Measurements from ENCODE around the gene C16orf96. TPM values are rescaled to one million over a fixed set of nuclear protein-coding genes. Genes with fewer than 3 reads are reported as not detected.

Gene C16orf96
- total and polyA plus RNA-seq, 7 donors: 0.04 to 0.32 (median 0.06) TPM; not detected in 3

DNA sequence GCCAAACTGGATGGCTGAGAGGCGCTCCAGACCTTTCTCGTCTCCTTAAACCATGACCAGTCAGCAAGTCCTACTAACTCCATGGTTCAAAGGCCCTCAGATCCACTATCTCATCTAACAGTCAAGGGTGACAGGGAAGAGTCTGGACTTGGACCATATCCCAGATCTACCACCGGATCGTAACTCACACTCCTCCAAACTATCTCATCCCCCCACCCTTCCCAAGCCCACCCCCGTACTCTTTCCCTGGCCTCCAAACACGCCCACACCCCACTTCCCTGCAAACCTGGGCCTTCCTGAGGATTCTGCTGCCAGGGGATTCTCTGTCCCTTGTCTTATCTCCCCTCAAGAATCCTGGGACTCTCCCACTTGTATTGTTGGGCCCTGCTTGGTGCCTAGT, 22.6 kb upstream of the C16orf96 start:
- Histone ChIP-seq H3K27me3 (ENCODE audit: insufficient read depth in 3 of 3, low read length in 2 of 3) (no peaks in the 10 kb centered on the region), H3K4me1 (peaks cover 50% of the 10 kb centered on the region), H3K4me3 (no peak overlapping the region), H3K9me3 (no peaks in the 10 kb centered on the region), H3K27ac (peak overlapping the region; percentile 27), H3K36me3 (ENCODE audit: insufficient read depth in 1 of 2, low read depth in 1 of 2) (peaks cover 0 to 7% of the 10 kb centered on the region in 2 donors)
- ATAC-seq (no peak), DNase-seq (no peak)
- WGBS, 3 donors: 80 to 87% (median 82%) methylated on average over 6 of the region's 6 CpGs
- intact Hi-C loops (cut with DNase I): no loop called here
- TF ChIP-seq CTCF (IDR thresholded peaks at IDR 0.05): no peak

GRCh38 chr16:4534151-4534790, 21.9 kb upstream of the C16orf96 start:
- Histone ChIP-seq H3K27me3 (ENCODE audit: insufficient read depth in 3 of 3, low read length in 2 of 3) (no peaks in the 10 kb centered on the region), H3K4me1 (peaks cover 43% of the 10 kb centered on the region), H3K27ac (peak overlapping the region; percentile 27), H3K9me3 (peaks cover 4% of the 10 kb centered on the region), H3K36me3 (ENCODE audit: insufficient read depth in 1 of 2, low read depth in 1 of 2) (peaks cover 0 to 7% of the 10 kb centered on the region in 2 donors), H3K4me3 (peak overlapping the region; percentile 7)
- no peak for TF ChIP-seq CTCF (IDR thresholded peaks at IDR 0.05)
- intact Hi-C loops (cut with DNase I): no loop called here
- DNase-seq (no peak), ATAC-seq (no peak)
- 72 to 79% (median 74%) methylated on average over 12 to 13 of the region's 13 CpGs for WGBS, 3 donors

DNA sequence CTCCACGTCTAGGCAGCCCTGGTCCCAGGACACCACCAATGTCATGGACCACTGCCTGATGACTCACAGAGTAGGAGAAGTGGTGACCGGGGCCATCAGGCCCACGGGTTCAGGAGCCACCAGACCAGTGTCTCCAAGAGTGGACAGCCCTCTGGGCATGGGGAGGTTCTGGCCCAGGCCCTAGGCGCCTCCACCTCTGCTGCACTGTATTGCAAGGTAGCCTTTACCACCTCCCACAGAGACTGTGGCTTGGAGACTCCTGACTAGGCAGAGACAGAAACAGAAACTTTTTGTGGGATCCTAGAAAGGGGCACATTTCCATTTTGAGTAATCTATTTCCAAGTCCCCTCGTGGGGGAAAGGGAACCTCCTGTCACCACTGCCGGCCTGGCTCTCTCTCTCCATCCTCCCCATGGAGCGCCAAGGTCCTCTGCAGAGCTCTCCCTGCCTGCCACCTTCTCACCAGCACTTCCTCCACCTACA, 20.5 kb upstream of the C16orf96 start:
- H3K27ac ChIP-seq: peak overlapping the region; percentile 95
- TF ChIP-seq CTCF (IDR thresholded peaks at IDR 0.05): no peak
- no peaks in the 10 kb centered on the region for H3K27me3 ChIP-seq (ENCODE audit: insufficient read depth in 3 of 3, low read length in 2 of 3)
- ATAC-seq (no peak), DNase-seq (no peak)
- H3K4me1 ChIP-seq: peaks cover 35% of the 10 kb centered on the region
- intact Hi-C loops (cut with DNase I): no loop called here
- 72 to 84% (median 77%) methylated on average over 7 of the region's 7 CpGs for WGBS, 3 donors
- H3K4me3 ChIP-seq: peak overlapping the region; percentile 25
- H3K9me3 ChIP-seq: peaks cover 14% of the 10 kb centered on the region
- H3K36me3 ChIP-seq (ENCODE audit: insufficient read depth in 1 of 2, low read depth in 1 of 2): peaks cover 0 to 7% of the 10 kb centered on the region in 2 donors

DNA sequence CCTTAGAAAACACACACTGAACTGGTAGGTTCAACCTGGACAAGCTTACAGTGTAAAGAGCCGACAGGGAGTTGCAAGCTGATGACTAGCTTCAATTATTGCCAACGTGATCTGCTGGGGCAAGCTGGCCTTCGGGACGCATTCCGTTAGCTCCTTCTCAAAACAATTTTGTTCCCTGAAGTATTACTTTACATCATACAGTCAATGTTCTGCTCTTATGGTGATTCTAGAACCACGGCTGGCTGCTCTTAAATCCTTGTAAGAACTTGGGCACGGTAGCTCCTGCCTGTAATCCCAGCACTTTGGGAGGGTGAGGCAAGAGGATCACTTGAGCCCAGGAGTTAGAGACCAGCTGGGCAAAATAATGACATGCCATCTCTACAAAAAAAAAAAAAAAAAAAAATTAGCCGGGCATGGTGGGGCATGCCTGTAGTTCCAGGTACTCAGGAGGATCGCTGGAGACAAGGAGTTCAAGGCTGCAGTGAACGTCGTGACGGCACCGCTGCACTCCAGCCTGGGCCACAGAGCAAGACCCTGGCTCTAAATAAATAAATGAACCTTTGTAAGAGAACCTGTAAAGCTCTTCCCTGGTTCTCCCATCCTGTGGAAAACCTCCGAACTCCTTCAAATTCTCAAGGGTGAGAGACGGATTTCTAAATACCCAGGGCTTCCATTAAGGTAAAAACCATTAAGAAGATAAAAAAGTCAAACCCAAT, 19.6 kb upstream of the C16orf96 start:
- intact Hi-C loops (cut with DNase I): no loop called here
- Histone ChIP-seq H3K27me3 (ENCODE audit: insufficient read depth in 3 of 3, low read length in 2 of 3) (no peaks in the 10 kb centered on the region), H3K4me3 (peak overlapping the region; percentile 91), H3K27ac (peak overlapping the region; percentile 95), H3K4me1 (peaks cover 35% of the 10 kb centered on the region), H3K36me3 (ENCODE audit: insufficient read depth in 1 of 2, low read depth in 1 of 2) (peaks cover 0 to 7% of the 10 kb centered on the region in 2 donors), H3K9me3 (peaks cover 14% of the 10 kb centered on the region)
- DNase-seq (no peak), ATAC-seq (no peak)
- 59 to 88% (median 67%) methylated on average over 15 of the region's 15 CpGs for WGBS, 3 donors
- no peak for TF ChIP-seq CTCF (IDR thresholded peaks at IDR 0.05)

All from psoas muscle (tissue), 8 donors.